ENCODE data around the gene PPP1CB.
"Not testable (repeated sequence)": the region's sequence is repeated elsewhere in the genome, so short reads cannot be mapped to it uniquely, and the experiment has no call there.

The PPP1CB gene

DNA sequence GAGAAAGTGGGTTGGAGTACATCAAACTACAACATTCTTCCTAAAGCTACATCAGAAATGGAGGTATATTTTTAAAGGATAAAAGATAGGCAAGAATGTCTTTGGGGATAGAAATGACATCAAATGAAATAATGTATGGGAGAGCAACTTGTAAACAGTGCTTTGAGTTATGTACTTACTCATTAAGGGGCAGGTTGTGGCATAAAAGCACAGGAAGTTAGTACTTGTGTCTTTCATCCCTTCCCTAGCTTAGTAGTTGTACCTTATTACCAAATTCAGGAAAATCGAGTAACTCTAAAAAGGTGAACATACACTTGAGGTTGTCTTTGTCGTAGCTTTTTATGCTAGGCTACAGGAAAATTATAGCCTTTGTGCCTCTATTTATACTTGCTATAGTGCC lies 28.9 kb downstream of the PPP1CB start:
- TF ChIP-seq, protein P1, sequence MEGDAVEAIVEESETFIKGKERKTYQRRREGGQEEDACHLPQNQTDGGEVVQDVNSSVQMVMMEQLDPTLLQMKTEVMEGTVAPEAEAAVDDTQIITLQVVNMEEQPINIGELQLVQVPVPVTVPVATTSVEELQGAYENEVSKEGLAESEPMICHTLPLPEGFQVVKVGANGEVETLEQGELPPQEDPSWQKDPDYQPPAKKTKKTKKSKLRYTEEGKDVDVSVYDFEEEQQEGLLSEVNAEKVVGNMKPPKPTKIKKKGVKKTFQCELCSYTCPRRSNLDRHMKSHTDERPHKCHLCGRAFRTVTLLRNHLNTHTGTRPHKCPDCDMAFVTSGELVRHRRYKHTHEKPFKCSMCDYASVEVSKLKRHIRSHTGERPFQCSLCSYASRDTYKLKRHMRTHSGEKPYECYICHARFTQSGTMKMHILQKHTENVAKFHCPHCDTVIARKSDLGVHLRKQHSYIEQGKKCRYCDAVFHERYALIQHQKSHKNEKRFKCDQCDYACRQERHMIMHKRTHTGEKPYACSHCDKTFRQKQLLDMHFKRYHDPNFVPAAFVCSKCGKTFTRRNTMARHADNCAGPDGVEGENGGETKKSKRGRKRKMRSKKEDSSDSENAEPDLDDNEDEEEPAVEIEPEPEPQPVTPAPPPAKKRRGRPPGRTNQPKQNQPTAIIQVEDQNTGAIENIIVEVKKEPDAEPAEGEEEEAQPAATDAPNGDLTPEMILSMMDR (IDR thresholded peaks at IDR 0.05; ENCODE audit: low read depth, low read length): no peak
- no peak overlapping the region for H3K4me3 ChIP-seq (ENCODE audit: low read depth, low read length)
- DNase-seq (ENCODE audit: low read depth, low spot score): no peak
- in situ Hi-C loops (cut with HindIII; ENCODE audit: low sequenced_read_pairs): no loop called here

DNA sequence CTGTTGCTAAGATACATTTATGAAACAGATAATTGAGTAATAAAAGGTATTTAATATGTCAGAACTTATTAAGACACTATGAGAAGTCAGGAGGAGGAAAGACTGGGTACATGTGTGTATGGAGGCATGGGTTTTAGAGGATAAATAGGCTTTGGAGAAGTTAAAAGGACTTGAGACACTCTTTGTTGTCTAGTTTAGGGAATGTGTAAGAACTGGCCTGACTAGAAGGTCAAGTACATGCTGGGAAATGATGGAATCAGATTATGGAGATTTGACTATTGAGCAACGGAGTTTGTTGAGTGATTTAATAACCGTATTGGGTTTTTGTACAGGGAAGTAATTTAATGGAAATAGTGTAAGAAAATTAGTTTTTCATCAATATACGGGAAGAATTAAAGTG lies 30.8 kb downstream of the PPP1CB start:
- in situ Hi-C loops (cut with HindIII; ENCODE audit: low sequenced_read_pairs): no loop called here
- TF ChIP-seq, protein P1 (IDR thresholded peaks at IDR 0.05; ENCODE audit: low read depth, low read length): no peak
- no peak for DNase-seq (ENCODE audit: low read depth, low spot score)
- no peak overlapping the region for H3K4me3 ChIP-seq (ENCODE audit: low read depth, low read length)

DNA sequence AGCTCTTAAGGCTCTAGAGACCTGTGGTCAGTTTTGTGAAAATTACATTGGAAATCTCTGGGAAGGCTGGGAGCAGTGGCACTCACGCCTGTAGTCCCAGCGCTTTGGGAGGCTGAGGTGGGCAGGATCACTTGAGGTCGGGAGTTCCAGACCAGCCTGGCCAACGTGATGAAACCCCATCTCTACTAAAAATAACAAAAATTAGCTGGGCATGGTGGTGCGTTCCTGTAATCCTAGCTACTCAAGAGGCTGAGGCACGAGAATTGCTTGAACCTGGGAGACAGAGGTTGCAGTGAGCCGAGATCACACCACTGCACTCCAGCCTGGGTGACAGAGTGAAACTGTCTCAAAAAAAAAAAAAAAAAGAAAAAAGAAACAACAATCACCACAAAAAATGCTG lies 32.9 kb downstream of the PPP1CB start:
- H3K4me3 ChIP-seq (ENCODE audit: low read depth, low read length); DNase-seq (ENCODE audit: low read depth, low spot score); in situ Hi-C loops (cut with HindIII; ENCODE audit: low sequenced_read_pairs): not testable (repeated sequence)

DNA sequence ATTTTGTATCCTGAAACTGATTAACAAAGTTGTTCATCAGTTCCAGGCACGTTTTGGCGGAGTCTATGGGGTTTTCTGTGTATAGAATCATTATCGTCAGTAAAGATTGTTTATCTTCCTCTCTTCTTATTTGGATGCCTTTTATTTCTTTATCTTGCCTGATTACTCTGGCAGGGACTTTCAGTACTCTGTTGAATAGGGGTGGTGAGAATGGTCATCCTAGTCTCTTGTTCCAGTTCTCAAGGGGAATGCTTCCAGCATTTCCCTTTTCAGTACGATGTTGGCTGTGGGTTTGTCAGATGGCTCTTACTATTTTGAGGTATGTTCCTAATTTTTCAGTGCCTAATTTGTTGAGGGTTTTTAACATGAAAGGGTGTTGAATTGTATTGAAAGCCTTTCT lies 45.0 kb downstream of the PPP1CB start:
- no peak for DNase-seq (ENCODE audit: low read depth, low spot score)
- H3K4me3 ChIP-seq (ENCODE audit: low read depth, low read length): no peak overlapping the region
- TF ChIP-seq, protein P1 (IDR thresholded peaks at IDR 0.05; ENCODE audit: low read depth, low read length): no peak
- in situ Hi-C loops (cut with HindIII; ENCODE audit: low sequenced_read_pairs): no loop called here

DNA sequence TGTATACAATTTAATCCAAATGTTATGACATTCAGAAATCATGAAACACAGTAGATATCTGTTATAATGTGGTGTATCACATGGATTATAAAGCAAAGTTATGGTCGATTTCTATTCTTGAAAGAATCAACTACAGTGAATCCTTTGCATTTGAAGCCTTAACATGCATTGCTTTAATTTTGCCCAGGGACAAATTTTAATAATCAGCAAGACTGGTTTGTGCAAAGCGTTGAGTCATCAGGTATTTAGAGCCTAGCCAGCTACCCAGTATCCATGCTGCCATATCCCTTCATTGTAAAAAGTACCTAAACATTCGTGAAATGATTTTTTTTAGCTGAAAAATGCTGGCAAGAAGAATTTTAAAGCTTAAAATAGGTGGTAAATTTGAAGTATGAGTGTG lies 50.1 kb downstream of the PPP1CB start:
- peak; percentile 18 for DNase-seq (ENCODE audit: low read depth, low spot score)
- in situ Hi-C loops (cut with HindIII; ENCODE audit: low sequenced_read_pairs): no loop called here

DNA sequence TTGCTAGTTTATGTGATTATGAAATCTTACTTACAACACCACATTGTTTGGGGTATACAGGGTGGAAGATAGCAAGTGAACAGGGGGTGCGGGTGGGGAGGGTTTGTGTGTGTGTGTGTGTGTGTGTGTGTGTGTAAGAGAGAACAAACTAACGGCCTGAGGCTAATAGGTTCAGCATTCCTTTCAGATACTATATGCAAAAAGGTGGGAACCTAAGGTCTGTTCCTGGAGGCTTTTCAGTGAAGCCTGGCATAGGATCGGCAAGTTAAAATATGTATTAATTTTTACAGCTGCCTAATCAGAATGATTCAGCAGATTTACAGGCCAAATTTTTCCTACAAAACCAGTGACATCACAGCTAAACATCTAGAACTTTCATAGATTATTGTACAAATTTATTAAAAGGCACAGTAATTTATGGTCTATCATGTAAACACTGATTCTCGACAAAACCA lies 51.4 kb downstream of the PPP1CB start:
- DNase-seq (ENCODE audit: low read depth, low spot score): no peak
- TF ChIP-seq, protein P1 (IDR thresholded peaks at IDR 0.05; ENCODE audit: low read depth, low read length): no peak
- no peak overlapping the region for H3K4me3 ChIP-seq (ENCODE audit: low read depth, low read length)
- in situ Hi-C loops (cut with HindIII; ENCODE audit: low sequenced_read_pairs): no loop called here

More for the DNA sequence above, 50.1 kb downstream of the PPP1CB start:
- TF ChIP-seq, protein P1 (IDR thresholded peaks at IDR 0.05; ENCODE audit: low read depth, low read length): no peak
- no peak overlapping the region for H3K4me3 ChIP-seq (ENCODE audit: low read depth, low read length)

DNA sequence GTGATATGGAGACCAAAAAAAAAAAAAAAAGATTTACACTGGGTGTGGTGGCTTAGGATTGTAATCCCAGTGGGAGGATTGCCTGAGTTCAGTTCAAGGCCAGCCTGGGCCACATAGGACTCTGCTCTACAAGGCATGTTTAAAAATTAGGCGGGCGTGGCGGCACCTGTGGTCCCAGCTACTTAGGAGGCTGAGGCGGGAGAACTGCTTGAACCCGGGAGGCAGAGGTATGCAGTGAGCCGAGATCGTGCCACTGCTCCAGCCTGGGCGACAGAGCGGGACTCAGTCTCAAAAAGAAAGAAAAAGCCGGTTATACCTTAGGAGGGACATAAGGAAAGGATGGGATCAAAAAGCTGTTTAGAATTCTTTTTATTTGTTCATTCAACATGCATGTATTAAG lies 58.3 kb downstream of the PPP1CB start:
- in situ Hi-C loops (cut with HindIII; ENCODE audit: low sequenced_read_pairs): no loop called here
- peak overlapping the region; percentile 53 for H3K4me3 ChIP-seq (ENCODE audit: low read depth, low read length)
- TF ChIP-seq, protein P1 (IDR thresholded peaks at IDR 0.05; ENCODE audit: low read depth, low read length): no peak
- DNase-seq (ENCODE audit: low read depth, low spot score): no peak
